Measurements from ENCODE around the gene PGM5.
"Not testable (repeated sequence)": the region's sequence is repeated elsewhere in the genome, so short reads cannot be mapped to it uniquely, and the experiment has no call there.

PGM5 gene

GRCh38 chr9:68383894-68384293 lies 27.5 kb downstream of the PGM5 start:
- not testable (repeated sequence) for DNase-seq

DNA sequence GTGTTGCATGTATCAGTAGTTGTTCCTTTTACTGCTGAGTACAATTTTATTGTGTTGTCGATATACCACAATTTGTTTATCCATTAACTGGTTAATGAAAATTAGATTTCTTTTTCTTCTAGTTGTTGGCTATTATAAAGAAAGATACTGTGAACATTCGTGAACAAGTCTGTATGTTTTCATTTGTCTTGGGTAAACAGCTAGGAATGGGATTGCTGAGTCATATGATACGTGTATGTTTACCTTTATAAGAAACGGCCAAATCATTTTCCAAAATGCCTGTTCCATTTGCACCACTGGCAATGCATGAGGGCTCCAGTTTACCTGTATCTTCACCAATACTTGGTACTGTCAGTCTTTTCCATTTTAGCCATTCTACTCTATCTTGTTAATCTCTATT lies 33.1 kb downstream of the PGM5 start:
- DNase-seq: not testable (repeated sequence)

DNA sequence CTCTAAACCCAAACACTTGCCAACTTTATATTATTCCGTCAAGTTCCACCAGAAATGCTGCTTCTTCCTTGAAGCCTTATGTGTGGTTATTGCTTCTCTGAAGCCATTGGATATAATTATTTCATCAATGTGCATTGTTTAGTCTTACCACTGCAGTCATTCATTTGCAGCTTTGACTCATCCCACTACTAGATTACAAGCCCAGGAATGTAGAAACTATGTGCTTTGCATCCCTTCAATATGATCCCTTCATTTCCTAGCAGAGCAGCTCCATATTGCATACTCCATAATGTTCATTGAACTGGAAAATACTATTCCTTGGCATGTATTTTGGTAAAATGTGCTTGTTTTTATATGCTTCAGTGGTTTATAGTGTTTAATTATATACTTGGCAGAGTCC lies 34.3 kb downstream of the PGM5 start:
- DNase-seq: not testable (repeated sequence)

GRCh38 chr9:68396411-68397094 lies 40.1 kb downstream of the PGM5 start:
- DNase-seq: not testable (repeated sequence)

DNA sequence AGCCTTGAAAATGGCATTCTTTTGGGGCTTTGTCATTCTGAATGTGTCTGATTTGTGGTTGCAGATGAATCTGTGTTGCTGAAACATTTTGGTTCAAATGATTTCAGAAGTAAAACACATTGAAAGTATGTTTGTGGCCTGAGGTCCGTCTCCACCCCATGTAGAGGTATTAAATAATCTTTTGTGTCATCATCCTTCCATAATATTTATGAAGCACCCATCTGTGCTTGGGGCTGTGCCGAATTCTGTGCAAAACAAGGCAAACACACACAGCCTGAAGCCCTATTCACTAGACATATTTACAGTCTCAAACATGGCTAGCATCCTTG lies 40.6 kb downstream of the PGM5 start:
- not testable (repeated sequence) for DNase-seq

- DNase-seq: not testable (repeated sequence)
Observed at GRCh38 chr9:68397796-68398195, 41.4 kb downstream of the PGM5 start.

GRCh38 chr9:68398324-68398723 lies 41.9 kb downstream of the PGM5 start:
- not testable (repeated sequence) for DNase-seq

DNA sequence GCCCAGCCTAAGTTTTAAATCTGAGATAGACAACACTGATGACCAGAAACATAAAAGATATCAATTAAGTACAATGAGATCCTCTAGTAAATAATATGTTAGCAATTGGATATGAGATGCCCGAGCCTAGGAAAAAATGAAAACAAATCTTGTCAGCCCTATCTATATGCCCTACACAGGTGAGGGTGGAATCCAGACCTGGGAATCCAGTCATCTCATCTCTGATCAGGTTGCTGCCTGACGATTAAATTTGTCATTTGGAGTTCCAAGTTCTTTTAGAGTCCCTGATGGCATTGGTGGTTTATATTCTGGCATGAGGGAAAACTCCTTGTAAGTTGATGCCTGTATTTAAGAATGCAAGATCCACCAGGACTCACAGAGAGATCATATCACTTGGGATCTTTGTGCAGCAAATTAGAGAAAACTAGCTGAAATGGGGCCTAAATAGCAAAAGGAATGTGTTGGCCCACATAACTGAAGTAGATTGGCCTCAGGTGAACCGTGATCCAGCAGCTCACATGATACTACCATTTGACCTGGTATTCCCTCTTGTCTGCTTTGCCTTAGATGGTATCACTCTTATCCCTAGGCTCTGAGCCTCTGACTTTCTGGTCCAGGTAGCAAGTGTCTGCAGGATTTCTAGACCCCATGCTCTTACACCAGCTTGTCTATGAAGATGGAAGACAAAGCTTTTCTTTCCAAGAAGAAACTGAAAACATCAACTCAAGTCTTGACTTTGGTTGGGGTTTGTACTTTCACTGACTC lies 48.2 kb downstream of the PGM5 start:
- DNase-seq: not testable (repeated sequence)

DNA sequence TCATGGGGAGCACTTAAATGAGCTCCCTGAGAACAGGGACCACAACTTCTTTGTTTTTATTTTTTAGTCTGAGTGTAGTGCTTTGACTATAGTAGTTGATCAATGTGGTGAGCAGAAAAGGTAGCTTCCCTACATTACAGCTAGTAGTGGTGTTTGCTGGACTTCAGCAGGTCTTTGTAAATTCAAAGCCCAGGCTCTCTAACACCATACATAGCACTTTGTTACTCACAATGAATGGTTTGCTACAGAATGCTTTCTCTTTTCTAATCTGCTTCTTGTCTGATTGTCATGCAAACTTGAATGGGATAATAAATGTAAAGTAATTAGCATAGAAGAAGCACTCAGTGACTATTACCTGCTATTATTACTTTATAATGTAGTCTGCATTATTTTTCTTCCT lies 55.5 kb downstream of the PGM5 start:
- DNase-seq: not testable (repeated sequence)

- not testable (repeated sequence) for DNase-seq
Observed at GRCh38 chr9:68412754-68413153, 56.3 kb downstream of the PGM5 start.

- not testable (repeated sequence) for DNase-seq
Observed at GRCh38 chr9:68415065-68415464, 58.7 kb downstream of the PGM5 start.

GRCh38 chr9:68416936-68417564 lies 60.6 kb downstream of the PGM5 start:
- DNase-seq: no peak

- no peak for DNase-seq
Observed at GRCh38 chr9:68417762-68418161, 61.4 kb downstream of the PGM5 start.

DNA sequence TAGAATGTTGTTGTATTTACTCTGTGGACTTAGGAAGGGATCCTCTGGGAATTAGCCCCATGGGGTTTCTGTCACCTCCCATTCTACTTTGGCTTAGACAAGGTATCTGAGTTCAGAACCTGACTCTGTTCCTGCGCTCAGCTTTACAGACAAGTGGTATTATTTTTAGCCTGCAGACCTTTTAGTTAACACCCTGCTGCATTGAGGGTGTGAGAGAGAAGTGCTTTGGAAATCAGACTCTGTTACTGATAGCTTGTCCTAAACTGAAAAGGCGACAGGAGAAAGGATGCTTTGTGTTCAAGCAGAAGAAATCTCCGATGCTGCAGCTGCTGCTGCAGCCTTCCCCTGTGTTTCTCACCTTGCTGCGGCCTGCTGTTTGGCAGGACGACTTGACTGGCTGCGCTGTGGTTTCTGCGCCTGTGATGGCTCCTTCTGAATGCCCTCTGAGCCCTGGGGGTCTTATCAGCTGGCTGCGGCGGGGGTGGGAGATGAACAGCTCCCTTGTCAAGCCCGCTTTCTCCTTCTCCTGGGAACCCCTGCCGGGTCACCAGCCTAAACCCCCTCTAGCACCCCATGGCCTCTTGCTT lies 61.9 kb downstream of the PGM5 start:
- DNase-seq: no peak

- no peak for DNase-seq
Observed at GRCh38 chr9:68419901-68420300, 63.5 kb downstream of the PGM5 start.

GRCh38 chr9:68426755-68427154 lies 70.3 kb downstream of the PGM5 start:
- DNase-seq: no peak

DNA sequence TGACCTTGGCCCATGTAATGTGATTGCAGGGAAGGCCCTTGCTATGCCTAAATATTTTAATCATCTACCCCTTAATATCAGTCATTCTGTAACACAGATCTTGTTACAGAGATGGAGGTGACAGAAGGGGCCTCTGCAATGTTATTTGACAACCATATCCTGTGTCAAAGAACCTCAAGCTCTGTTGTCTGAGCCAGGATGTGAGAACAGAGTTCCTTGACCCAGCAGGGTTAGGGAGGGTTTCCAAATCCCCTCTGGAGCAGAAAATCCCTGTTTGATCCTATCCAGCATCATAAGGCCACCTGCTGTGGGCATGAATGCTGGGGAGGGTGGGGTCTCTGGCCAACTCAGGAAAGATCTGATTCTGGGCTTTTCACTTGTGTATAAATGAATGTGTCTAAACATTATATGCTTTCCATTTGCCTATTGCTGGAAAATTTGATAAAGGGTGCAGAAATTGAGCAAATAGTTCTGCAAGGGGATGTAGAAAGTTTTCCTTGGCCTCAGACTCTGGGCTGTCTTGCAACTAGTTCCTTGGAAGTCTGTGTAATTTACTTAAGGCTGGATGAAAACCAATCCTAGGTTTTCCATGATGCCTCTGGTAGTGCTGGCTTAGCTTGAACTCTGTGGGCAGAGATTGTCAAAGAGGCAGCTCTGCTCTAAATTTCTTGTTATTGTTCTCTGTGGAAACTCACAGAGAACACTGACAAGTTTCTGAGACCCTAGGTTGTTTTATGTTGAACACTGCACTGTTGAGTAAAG lies 71.0 kb downstream of the PGM5 start:
- DNase-seq: no peak

DNA sequence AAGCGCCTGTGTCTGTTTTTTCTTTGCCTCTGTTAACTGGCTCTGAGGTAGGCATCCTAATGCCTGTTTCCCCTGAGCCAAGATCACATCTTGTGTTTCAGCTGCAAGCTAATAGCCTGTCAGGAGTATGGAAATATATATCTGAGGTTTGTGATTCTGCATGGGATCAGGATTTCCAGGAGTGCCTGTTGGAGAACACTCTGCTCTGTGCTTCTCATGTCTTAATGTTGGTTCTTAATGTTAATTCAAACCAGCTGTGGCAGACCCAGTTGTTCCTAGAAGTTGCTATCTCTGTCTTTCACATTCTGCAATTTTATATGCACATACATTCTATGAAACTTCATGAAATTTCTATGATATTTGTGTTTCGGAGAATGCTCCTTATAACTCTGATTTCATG lies 72.1 kb downstream of the PGM5 start:
- no peak for DNase-seq

GRCh38 chr9:68429631-68430030 lies 73.2 kb downstream of the PGM5 start:
- DNase-seq: no peak

- DNase-seq: no peak
Observed at GRCh38 chr9:68431307-68431706, 74.9 kb downstream of the PGM5 start.

- DNase-seq: no peak
Observed at GRCh38 chr9:68433531-68434110, 77.2 kb downstream of the PGM5 start.

DNA sequence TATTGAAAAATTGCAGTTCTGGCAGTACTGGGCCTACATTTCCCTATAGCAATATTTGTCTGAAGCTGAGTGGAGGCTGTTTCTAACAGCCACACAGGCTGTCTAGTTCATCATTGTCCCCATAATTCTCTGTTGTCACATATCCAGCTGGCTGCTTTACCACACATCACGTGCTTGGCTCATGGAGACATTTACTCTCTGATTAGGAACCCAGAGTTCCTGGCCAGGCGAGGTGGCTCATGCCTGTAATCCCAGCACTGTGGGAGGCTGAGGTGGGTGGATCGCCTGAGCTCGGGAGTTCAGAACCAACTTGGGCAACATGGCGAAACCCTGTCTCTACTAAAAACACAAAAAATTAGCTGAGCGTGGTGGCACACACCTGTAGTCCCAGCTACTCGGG lies 81.4 kb downstream of the PGM5 start:
- no peak for DNase-seq
